Trophoblast cell (in vitro differentiated cells and primary cell): ENCODE results near the gene CETP.

ENCODE experiments used
- DNase-seq, 2 donors: peaks; one replicate each; pipeline ENCODE4 v3.0.0-alpha.2; 2016
- H2AFZ ChIP-seq: 2 replicates; pipeline ENCODE4 v1.6.1; 2013; ENCODE audit warnings: low read length, moderate library complexity, mild to moderate bottlenecking; ENCODE audit not compliant: insufficient read depth, poor library complexity
- H2AK5ac ChIP-seq: 2 replicates; pipeline ENCODE4 v1.6.1; 2013; ENCODE audit warnings: mild to moderate bottlenecking, low read length
- H2BK120ac ChIP-seq: 2 replicates; pipeline ENCODE4 v1.6.1; 2013; ENCODE audit warnings: low read length, mild to moderate bottlenecking, moderate library complexity; ENCODE audit not compliant: insufficient read depth, poor library complexity
- H2BK12ac ChIP-seq: 2 replicates; pipeline ENCODE4 v1.6.1; 2013; ENCODE audit warnings: mild to moderate bottlenecking, low read length, moderate library complexity
- H2BK5ac ChIP-seq: 2 replicates; pipeline ENCODE4 v1.6.1; 2013; ENCODE audit warnings: low read length, low read depth, moderate library complexity, mild to moderate bottlenecking; ENCODE audit not compliant: poor library complexity
- H3K14ac ChIP-seq: 2 replicates; pipeline ENCODE4 v1.6.1; 2013; ENCODE audit warnings: mild to moderate bottlenecking, low read length
- H3K18ac ChIP-seq: 2 replicates; pipeline ENCODE4 v1.6.1; 2013; ENCODE audit warnings: mild to moderate bottlenecking, low read length
- H3K23ac ChIP-seq: 2 replicates; pipeline ENCODE4 v1.6.1; 2013; ENCODE audit warnings: low read length
- H3K27ac ChIP-seq: 2 replicates; pipeline ENCODE4 v1.5.1; 2013; ENCODE audit warnings: low read depth, mild to moderate bottlenecking, inconsistent platforms, low read length, moderate library complexity
- H3K27me3 ChIP-seq: 2 replicates; pipeline ENCODE4 v1.6.1; 2013; ENCODE audit warnings: inconsistent platforms, mild to moderate bottlenecking, low read length, moderate library complexity; ENCODE audit not compliant: insufficient read depth
- H3K36me3 ChIP-seq, 2 experiments: 1 replicate in 1 of 2; 2 replicates in 1 of 2; pipeline ENCODE4 v1.6.1; 2013; ENCODE audit warnings: low read length in 2 of 2, mild to moderate bottlenecking in 2 of 2, moderate library complexity in 1 of 2; ENCODE audit not compliant: insufficient read depth in 2 of 2, control insufficient read depth in 1 of 2
- H3K4ac ChIP-seq: 2 replicates; pipeline ENCODE4 v1.6.1; 2013; ENCODE audit warnings: low read depth, mild to moderate bottlenecking, low read length, moderate library complexity
- H3K4me1 ChIP-seq, 2 experiments: 1 replicate in 1 of 2; 2 replicates in 1 of 2; pipeline ENCODE4 v1.6.1; 2013; ENCODE audit warnings: low read length in 2 of 2, mild to moderate bottlenecking in 2 of 2, moderate library complexity in 1 of 2; ENCODE audit not compliant: insufficient read depth in 2 of 2, control insufficient read depth in 1 of 2
- H3K4me2 ChIP-seq: 2 replicates; pipeline ENCODE4 v1.6.1; 2013; ENCODE audit warnings: inconsistent platforms, mild to moderate bottlenecking, low read length, moderate library complexity
- H3K4me3 ChIP-seq: 2 replicates; pipeline ENCODE4 v1.5.1; 2013; ENCODE audit warnings: mild to moderate bottlenecking, low read depth, low read length, inconsistent platforms
- H3K79me1 ChIP-seq: one replicate; pipeline ENCODE4 v1.6.1; 2013; ENCODE audit warnings: low read length
- H3K79me2 ChIP-seq: 2 replicates; pipeline ENCODE4 v1.6.1; 2013; ENCODE audit warnings: low read length, mild to moderate bottlenecking; ENCODE audit not compliant: control insufficient read depth, insufficient read depth, poor library complexity
- H3K9ac ChIP-seq: 2 replicates; pipeline ENCODE4 v1.6.1; 2013; ENCODE audit warnings: mild to moderate bottlenecking, low read length
- H3K9me3 ChIP-seq: 2 replicates; pipeline ENCODE4 v1.6.1; 2013; ENCODE audit warnings: low read depth, mild to moderate bottlenecking, control low read depth, inconsistent platforms, low read length; ENCODE audit not compliant: insufficient read depth
- H4K12ac ChIP-seq: 2 replicates; pipeline ENCODE4 v1.6.1; 2013; ENCODE audit warnings: low read depth, mild to moderate bottlenecking, low read length, moderate library complexity
- H4K8ac ChIP-seq: 2 replicates; pipeline ENCODE4 v1.6.1; 2013; ENCODE audit warnings: low read depth, mild to moderate bottlenecking, low read length, moderate library complexity
- H4K91ac ChIP-seq: one replicate; pipeline ENCODE4 v1.6.1; 2013; ENCODE audit warnings: low read depth, mild to moderate bottlenecking, low read length, moderate library complexity
- WGBS: extraction: QIAGEN DNeasy Blood & Tissue Kit; methylation state at CpG from one replicate; pipeline ENCODE4 v1.1.7; 2013; ENCODE audit warnings: missing lambda C conversion rate; ENCODE audit not compliant: insufficient read length, insufficient coverage; ENCODE audit errors: extremely low coverage; 5-methylcytosine and 5-hydroxymethylcytosine counted together

CETP gene

GRCh38 chr16:56995136-56995805 lies 33.5 kb downstream of the CETP start:
- Histone ChIP-seq H3K4ac (no peak overlapping the region), H4K91ac (no peak overlapping the region), H2BK12ac (no peak overlapping the region), H3K18ac (no peak overlapping the region), H3K27ac (no peak overlapping the region), H3K4me1 (no peaks in the 10 kb centered on the region), H3K14ac (no peak overlapping the region), H3K23ac (peak overlapping the region; percentile 38), H3K36me3 (no peaks in the 10 kb centered on the region), H2AFZ (no peak overlapping the region), H3K27me3 (peaks cover 9% of the 10 kb centered on the region), H3K4me3 (no peak overlapping the region), H3K4me2 (no peak overlapping the region), H3K9me3 (no peaks in the 10 kb centered on the region), H2AK5ac (no peak overlapping the region), H2BK5ac (no peak overlapping the region), H4K8ac (no peak overlapping the region), H3K9ac (no peak overlapping the region), H3K79me2 (no peaks in the 10 kb centered on the region), H4K12ac (no peak overlapping the region), H3K79me1 (no peaks in the 10 kb centered on the region), H2BK120ac (no peak overlapping the region)
- DNase-seq: no peak
- WGBS: no CpG with 5 or more reads among the region's 12 CpGs

- no peak overlapping the region for H2AFZ ChIP-seq
- H4K12ac ChIP-seq: no peak overlapping the region
- no peak overlapping the region for H4K8ac ChIP-seq
- H3K4me1 ChIP-seq: no peaks in the 10 kb centered on the region
- H3K14ac ChIP-seq: no peak overlapping the region
- no peak overlapping the region for H3K23ac ChIP-seq
- no peak overlapping the region for H3K4me2 ChIP-seq
- no peak overlapping the region for H2BK12ac ChIP-seq
- H3K79me2 ChIP-seq: no peaks in the 10 kb centered on the region
- H2BK5ac ChIP-seq: no peak overlapping the region
- no peak for DNase-seq
- no peak overlapping the region for H3K4ac ChIP-seq
- no peak overlapping the region for H3K18ac ChIP-seq
- no peaks in the 10 kb centered on the region for H3K27me3 ChIP-seq
- no CpG with 5 or more reads among the region's 5 CpGs for WGBS
- no peaks in the 10 kb centered on the region for H3K9me3 ChIP-seq
- H2BK120ac ChIP-seq: no peak overlapping the region
- no peak overlapping the region for H2AK5ac ChIP-seq
- H3K27ac ChIP-seq: no peak overlapping the region
- H3K36me3 ChIP-seq: no peaks in the 10 kb centered on the region
- no peaks in the 10 kb centered on the region for H3K79me1 ChIP-seq
- H3K9ac ChIP-seq: no peak overlapping the region
- no peak overlapping the region for H3K4me3 ChIP-seq
- H4K91ac ChIP-seq: no peak overlapping the region
Observed at GRCh38 chr16:56997264-56997663, 35.5 kb downstream of the CETP start.

GRCh38 chr16:56997931-56998330 lies 36.2 kb downstream of the CETP start:
- H3K36me3 ChIP-seq: no peaks in the 10 kb centered on the region
- no peak overlapping the region for H3K4me3 ChIP-seq
- H3K27ac ChIP-seq: no peak overlapping the region
- H3K23ac ChIP-seq: no peak overlapping the region
- H4K12ac ChIP-seq: no peak overlapping the region
- H4K8ac ChIP-seq: no peak overlapping the region
- H3K9me3 ChIP-seq: no peaks in the 10 kb centered on the region
- no peak overlapping the region for H2BK12ac ChIP-seq
- no peak overlapping the region for H2BK120ac ChIP-seq
- no peak overlapping the region for H2BK5ac ChIP-seq
- H4K91ac ChIP-seq: no peak overlapping the region
- H3K9ac ChIP-seq: no peak overlapping the region
- no peak for DNase-seq
- H3K4me2 ChIP-seq: no peak overlapping the region
- no peak overlapping the region for H3K18ac ChIP-seq
- no peak overlapping the region for H3K4ac ChIP-seq
- no peak overlapping the region for H2AK5ac ChIP-seq
- no peak overlapping the region for H2AFZ ChIP-seq
- H3K4me1 ChIP-seq: no peaks in the 10 kb centered on the region
- H3K14ac ChIP-seq: no peak overlapping the region
- H3K79me2 ChIP-seq: no peaks in the 10 kb centered on the region
- H3K27me3 ChIP-seq: no peaks in the 10 kb centered on the region
- no CpG with 5 or more reads among the region's 3 CpGs for WGBS
- no peaks in the 10 kb centered on the region for H3K79me1 ChIP-seq

- no peaks in the 10 kb centered on the region for H3K27me3 ChIP-seq
- H3K36me3 ChIP-seq: no peaks in the 10 kb centered on the region
- H3K9me3 ChIP-seq: no peaks in the 10 kb centered on the region
- no peak overlapping the region for H3K27ac ChIP-seq
- H3K79me2 ChIP-seq: no peaks in the 10 kb centered on the region
- H3K23ac ChIP-seq: no peak overlapping the region
- no peaks in the 10 kb centered on the region for H3K79me1 ChIP-seq
- no peak overlapping the region for H3K4me2 ChIP-seq
- no CpG with 5 or more reads among the region's 3 CpGs for WGBS
- no peaks in the 10 kb centered on the region for H3K4me1 ChIP-seq
- no peak overlapping the region for H3K18ac ChIP-seq
- H2BK5ac ChIP-seq: no peak overlapping the region
- no peak overlapping the region for H2BK120ac ChIP-seq
- no peak overlapping the region for H3K14ac ChIP-seq
- no peak overlapping the region for H2BK12ac ChIP-seq
- H2AFZ ChIP-seq: no peak overlapping the region
- H4K91ac ChIP-seq: no peak overlapping the region
- no peak overlapping the region for H2AK5ac ChIP-seq
- H3K9ac ChIP-seq: no peak overlapping the region
- H3K4me3 ChIP-seq: no peak overlapping the region
- H4K12ac ChIP-seq: no peak overlapping the region
- no peak overlapping the region for H3K4ac ChIP-seq
- H4K8ac ChIP-seq: no peak overlapping the region
- DNase-seq: no peak
Observed at GRCh38 chr16:56998352-56998751, 36.6 kb downstream of the CETP start.
